GM18870 (cell line): ENCODE results near the gene TDG.

Experiments used
- ATAC-seq: cut with Tn5 transposase; IDR thresholded peaks from one replicate; pipeline ENCODE4 v1.9.1; 2021; ENCODE audit warnings: moderate library complexity; ENCODE audit not compliant: unreplicated experiment

Gene TDG

DNA sequence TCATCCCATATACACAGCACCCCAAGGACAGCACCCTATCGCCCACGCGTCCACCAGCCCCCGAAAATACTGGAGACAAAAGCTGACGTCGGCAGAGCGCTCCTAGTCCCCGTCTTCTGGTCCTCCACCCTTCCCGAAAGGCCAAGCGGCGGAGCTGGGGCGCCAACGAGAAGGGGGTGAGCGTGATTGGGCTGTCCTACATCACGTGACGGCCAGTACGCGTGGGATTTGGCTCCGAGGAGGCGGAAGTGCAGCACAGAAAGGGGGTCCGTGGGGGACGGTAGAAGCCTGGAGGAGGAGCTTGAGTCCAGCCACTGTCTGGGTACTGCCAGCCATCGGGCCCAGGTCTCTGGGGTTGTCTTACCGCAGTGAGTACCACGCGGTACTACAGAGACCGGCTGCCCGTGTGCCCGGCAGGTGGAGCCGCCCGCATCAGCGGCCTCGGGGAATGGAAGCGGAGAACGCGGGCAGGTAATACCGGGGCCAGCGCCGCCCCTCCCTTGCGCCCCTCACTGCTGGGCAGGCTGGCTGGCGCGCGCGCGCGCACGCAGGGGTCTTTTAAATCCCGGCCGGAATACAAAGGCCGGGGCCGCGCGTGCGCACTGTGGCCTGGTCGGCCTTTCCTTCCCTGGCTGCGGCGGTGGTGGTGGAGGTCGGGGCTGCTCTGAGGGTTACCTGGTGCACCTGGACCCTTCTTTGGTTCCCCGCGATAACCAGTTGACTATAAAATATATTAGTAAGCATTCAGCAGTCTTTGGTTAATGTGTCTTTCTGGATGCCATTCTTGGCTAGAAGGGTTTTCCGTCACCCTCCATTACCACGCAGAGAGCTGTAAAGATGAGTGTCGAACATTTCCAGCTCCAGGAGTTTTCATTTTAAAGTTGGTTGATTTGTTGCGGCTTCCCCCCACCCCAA lies at the start of gene TDG:
Gene TDG (plus strand): TSS at position 283 of the 915 bp plus-strand sequence. CDS start 166 bp downstream, at position 449.
- ATAC-seq, result peak; percentile 86

DNA sequence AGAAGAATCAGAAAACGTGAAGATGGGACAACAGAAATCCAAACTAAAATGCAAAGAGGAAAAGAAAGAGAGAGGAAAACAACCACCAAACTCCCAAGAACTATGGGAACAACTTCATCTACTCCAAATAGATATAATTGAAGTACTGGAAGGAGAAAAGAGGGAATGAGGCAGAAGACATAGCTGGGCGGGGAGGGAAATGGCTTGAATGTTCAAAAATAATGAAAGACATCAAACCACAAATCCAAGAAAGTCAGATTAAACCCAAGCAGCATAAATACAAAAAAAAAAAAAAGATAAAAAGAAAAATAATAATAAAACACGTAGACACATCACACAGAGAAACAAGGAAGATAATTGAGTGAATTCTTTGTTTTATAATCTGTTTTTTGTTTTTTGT lies 47.8 kb upstream of the TDG start:
- ATAC-seq, result no peak

DNA sequence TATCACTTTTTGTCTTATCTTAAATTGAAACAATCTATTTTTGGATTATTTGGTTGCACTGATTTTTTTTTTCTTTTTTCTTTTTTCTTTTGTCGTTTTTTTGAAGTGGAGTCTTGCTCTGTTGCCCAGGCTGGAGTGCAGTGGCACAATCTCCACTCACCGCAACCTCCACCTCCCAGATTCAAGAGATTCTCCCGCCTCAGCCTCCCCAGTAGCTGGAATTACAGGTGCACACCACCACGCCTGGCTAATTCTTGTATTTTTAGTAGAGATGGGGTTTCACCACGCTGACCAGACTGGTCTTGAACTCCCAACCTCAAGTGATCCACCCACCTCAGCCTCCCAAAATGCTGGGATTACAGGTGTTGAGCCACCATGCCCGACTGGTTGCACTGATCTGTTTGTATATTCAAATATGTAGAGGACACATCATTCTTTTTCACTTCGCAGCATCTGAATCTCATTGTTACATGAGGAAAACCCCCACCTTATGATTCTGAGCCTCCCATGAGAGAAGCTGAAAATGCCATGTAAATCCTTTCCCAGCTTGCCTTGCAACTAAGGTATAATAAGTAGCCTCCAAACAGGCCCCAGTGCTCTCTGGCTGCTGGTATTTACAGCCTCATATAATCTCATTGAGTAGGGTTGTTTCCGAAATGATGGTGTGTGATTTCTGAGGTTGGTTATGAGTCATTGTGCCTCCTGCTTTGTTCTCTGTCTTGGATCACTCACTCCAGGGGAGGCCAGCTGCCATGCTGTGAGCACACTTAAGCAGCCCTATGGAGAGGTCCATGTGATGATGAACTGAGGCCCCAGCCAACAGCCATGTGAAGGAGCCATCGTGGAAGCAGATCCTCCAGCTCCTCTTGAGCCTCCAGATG lies 40.7 kb upstream of the TDG start:
- peak; percentile 48 for ATAC-seq

DNA sequence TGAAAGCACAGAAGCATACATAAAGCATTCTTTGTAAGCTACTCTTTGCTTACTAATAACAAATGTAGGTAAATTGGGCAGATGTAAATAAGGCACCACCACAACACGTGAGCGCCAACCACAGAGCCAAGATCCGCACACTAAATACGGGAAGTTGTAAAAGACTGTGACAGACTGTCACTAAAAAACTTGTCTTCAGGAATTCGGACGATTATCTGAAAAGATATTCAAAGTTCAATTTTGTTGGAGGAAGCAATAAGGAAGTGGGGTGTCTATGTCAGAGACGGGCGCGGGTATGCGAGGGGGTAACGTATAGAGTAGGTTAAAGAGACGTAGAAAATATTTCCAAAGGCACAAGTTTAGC lies 37.0 kb upstream of the TDG start:
- peak; percentile 16 for ATAC-seq

DNA sequence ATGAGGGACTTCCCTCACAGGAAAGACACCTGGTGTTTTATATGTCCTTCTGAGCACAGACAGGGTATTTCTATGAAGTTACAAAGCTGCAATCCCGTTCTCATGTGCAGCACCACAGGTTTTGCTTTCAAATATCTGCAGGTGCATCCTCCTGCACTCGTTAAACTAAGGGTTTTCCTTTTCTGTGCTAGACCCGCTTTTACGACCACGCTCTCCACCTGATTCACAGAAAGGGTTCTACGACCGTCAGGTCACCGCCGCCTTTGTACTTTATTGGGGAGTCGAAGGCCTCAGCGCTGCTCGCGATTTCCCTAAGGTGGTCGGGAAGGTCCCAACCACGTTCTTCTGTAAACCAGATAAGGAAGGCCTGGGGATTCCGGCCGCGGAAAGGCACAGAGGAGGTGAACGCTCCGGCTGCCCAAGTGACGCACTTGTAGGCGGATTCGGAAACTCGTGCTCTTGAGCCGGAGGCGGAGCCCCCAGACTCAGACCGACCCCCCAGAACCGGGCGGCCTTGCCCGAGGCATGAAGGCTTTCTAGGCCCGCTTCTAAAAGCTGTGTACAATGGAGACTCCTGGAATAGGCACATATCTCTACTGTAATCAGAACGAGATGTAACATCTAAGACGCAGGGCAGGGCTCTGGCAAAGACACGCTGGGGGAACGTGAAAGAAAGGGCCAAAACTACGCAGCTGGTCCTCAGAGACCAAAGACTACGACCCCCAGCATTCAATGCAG lies 36.5 kb upstream of the TDG start:
- peak; percentile 4 for ATAC-seq

DNA sequence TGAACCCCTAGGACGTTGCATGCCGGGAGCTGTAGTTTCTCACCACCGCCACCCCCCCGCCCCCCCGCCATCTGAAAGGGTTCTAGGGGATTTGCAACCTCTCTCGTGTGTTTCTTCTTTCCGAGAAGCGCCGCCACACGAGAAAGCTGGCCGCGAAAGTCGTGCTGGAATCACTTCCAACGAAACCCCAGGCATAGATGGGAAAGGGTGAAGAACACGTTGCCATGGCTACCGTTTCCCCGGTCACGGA lies 36.0 kb upstream of the TDG start:
- no peak for ATAC-seq

DNA sequence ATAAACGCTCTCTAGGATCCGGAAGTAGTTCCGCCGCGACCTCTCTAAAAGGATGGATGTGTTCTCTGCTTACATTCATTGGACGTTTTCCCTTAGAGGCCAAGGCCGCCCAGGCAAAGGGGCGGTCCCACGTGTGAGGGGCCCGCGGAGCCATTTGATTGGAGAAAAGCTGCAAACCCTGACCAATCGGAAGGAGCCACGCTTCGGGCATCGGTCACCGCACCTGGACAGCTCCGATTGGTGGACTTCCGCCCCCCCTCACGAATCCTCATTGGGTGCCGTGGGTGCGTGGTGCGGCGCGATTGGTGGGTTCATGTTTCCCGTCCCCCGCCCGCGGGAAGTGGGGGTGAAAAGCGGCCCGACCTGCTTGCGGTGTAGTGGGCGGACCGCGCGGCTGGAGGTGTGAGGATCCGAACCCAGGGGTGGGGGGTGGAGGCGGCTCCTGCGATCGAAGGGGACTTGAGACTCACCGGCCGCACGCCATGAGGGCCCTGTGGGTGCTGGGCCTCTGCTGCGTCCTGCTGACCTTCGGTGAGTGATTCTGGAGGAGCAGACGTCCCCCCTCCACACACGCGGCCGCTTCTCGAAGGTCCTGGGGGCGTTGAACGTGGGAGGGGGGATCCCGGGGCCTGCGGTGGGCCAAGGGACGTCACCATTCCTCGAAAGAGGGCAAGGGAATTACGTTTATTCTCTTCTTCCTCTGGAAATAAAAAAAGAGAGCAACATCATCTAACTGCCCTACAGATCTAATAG lies 35.5 kb upstream of the TDG start, which contains the start of gene HSP90B1:
Gene HSP90B1 (plus strand): TSS at position 377 of the 753 bp plus-strand sequence. CDS start 106 bp downstream, at position 483.
- peak; percentile 65 for ATAC-seq

DNA sequence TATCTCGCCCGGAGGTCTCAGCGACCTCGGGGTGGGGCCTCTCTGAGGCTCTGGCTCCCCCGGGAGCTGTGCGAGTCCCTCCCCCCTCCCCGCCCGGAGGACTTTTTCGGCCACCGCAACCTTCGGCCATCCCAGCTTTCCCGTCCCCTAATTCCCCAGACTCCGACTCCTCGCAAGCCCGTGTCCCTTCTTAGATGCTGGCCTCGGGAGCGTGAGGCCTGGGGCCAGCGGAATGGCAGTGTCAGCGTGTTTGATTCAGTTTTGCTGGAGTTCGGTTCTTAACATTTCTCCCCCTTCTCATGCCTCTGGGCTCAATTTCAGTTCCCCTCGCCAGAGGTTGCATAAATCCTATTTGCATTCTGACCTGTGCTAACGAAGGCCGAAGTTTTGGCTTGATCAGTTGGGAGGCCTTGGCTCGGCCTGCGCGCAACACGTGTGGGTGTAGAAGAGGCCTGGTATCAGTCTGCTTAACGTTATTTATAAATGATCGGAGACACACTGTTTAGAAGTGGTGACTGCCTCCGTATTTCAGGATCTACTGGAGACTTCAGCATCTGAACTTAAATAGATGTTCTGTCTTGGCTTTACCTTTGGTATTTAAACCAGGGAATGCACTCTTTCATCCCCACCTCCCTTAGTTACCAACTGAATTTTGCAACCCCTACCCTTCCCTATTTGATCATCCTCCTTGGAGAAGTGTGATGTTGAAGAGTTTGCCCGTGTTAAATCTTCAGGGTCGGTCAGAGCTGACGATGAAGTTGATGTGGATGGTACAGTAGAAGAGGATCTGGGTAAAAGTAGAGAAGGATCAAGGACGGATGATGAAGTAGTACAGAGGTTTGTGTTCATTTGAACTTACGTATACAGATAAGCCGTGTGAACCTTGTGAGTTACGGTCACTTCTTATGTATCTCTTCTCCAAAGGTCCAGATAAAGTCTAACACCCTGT lies 34.6 kb upstream of the TDG start:
- no peak for ATAC-seq

DNA sequence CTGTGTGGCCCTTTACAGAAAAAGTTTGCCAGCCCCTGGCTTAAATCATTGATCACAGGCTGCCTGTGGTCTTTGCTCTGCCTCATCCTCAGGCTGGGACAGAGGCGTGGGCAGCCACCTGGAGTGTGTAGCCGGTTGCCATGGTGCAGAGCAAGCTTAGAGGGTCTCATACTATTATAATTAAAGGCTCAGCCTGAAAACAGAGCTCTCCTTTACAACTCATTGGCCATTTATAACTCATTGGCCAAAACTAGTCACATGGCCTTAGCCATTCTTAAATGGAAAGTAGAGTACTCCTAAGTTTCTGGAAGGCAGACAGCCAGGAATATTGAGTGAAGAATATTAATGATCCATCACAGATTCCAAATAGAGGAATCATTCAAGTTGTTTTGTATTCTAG lies 32.4 kb upstream of the TDG start:
- ATAC-seq, result no peak

DNA sequence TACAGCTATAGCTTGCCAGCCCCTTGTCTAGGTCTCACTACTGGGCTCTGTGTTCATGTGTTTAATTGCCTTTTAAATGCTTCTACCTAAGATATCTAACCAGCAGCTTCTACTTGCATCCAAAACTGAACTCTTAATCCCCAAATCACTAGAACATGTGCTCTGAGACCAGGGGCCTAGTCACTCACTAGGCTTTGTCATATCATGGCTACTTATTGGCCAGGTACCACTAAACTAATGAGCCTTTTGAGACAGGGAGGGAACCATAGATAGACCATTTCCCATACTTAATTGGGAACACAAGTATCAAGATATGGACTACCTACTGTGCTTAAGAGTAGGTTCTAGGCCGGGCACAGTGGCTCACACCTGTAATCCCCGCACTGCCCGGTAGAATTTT lies 29.0 kb upstream of the TDG start:
- ATAC-seq, result no peak

DNA sequence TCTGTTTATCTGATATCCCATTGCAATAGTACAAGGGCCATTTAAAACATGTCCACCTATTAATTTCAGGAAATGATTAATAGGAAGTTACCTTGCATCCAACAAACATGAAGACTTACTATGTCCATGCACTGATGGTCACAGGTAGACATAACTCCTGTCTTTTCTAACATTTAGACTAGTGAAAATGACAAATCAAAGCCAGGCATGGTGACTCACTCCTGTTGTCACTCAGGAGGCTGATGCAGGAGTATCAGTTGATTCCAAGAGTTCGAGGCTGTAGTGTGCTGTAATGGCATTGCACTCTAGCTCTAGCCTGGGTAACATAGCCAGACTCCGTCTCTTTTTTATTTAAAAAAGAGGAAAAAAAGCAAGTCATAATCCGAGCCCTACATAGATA lies 20.7 kb upstream of the TDG start:
- no peak for ATAC-seq

DNA sequence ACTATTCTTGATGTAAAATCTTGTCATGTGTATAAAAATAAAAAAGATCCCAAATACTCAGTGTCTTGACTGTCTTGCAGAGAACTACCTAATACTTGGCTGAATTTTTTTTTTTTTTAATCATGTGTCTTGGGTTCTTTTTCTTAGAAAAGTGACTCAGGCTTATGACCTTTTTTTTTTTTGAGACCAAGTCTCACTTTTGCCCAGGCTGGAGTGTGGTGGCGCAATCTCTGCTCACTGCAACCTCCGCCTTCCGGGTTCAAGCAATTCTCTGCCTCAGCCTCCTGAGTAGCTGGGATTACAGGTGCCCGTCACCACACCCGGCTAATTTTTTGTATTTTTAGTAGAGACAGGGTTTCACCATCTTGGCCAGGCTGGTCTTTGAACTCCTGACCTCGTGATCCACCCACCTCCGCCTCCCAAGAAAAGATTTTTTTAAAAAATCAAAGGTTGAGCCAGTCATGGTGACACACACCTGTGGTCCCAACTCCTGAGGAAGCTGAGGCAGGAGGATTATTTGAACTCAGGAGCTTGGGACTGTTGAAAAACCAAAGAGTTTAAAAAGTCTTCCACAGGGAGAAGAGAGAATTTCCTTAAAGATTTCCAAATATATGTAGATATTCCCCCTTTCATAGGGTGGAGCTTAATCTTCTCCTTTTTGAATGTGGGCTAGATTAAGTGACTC lies 17.7 kb upstream of the TDG start:
- no peak for ATAC-seq

DNA sequence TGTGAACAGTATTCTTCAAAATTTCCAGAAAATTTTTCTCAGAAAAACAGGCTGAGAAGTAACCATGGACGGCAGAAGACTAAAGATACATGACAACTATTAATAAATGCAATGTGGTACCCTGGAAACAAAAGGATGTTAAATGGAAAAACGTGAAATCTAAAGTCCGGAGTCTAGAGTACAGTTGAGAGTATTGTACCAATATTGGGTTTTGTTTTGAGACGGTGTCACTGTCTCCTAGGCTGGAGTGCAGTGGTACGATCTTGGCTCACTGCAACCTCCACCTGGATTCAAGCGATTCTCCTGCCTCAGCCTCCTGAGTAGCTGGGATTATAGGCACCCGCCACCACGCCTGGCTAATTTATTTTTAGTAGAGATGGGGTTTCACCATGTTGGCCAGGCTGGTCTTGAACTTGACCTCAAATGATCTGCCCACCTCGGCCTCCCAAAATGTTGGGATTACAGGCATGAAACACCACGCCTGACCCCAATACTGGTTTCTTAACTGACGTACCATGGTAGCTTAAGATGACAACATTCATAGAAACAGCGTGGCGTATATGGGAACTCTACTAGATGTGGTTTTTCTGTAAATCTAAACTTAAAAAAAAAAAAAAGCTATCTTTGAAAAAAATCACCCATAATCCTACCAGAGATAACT lies 16.8 kb upstream of the TDG start:
- no peak for ATAC-seq

DNA sequence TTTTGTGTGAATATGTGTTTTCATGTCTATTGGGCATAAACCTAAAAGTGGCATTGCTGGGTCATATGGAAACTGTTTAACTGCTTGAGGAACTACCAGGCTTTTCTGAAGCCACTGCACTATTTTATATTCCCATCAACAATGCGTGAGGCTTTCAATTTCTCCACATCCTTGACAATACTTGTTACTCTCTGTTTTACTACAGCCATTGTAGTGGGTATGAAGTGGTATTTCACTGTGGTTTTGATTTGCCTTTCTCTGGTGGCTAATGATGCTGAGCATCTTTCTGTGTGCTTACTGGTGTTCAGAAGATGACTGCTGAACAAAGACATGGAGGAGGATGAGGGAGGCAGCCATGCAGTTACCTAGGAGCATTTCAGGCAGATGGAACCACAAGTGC lies 13.2 kb upstream of the TDG start:
- no peak for ATAC-seq

DNA sequence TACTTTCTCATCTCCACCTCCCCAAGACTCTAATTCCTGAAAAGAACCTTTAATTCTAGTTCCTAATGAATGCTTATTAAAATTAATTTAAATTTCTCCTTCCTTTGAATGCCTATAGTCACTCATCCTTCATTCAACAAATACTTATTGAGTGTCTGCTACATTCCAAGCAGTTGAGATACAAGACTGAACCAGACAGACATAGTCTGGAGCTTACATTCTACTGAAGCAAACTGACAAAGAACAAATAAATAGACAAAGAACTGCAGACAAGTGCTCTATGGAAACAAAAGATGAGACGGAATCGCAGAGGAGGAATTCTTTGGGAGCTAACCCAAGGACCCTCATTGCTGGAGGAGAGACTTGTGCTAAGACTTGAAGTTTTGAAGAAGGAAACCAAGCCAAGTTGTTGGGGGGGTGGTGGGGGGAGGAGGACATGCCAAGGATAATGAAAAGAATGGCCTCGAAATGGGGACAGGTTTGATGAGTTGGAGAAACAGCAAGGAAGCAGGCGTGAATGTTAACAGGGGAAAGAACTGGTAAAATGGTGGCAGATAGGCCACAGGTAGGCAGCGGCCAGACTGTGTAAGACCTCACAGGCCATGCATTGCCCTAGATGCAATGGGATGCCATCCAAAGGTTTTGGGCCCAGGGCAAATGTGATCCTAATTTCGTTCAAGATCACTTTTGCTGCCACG lies 9.7 kb upstream of the TDG start:
- no peak for ATAC-seq

DNA sequence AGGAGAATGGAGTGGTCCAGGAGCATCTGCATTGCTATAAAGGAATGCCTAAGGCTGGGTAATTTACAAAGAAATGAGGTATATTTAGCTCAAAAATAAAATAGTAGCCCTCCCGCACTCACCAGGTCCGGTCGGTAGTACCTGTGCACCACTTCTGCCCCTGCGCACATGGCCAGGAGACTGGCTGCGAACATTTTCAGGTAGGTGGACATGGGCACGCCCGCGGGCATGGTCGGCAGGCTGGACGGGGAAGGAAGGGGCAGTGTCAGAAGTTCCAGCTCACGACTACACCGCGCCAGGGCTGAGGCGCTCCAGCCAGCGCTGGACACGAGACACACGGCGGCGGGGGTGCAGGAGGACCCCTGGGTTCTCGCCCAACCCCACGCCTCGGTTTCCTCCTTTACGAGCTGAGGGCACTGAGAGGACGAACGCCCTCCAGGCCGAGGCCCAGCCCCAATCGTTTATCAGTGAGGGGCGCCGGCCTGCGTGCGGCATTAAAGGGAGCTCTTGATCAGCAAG lies 9.1 kb upstream of the TDG start:
- peak; percentile 17 for ATAC-seq

DNA sequence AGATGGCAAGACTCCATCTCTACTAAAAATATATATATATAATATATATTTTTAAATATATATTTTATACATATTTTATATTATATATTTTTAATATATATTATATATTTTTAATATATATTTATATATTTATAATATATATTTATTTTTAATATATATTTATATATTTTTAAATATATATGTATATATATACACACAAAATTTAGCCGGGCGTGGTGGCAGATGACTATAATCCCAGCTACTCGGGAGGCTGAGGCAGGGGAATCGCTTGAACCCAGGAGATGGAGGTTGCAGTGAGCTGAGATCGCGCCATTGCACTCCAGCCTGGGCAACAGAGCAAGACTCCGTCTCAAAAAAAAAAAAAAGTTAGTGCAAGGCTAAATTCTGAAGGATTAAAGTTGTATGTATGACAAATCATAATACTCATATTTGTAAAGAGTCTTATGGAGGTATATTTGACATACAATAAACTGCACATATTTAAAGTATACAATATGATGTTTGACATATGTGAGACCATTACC lies 7.7 kb upstream of the TDG start:
- ATAC-seq, result no peak
